Keratinocyte (primary cell): ENCODE measurements around the gene AKT1. TPM values are rescaled to one million over a fixed set of nuclear protein-coding genes. Genes with fewer than 3 reads are reported as not detected.

Experiments
- DNase-seq: peaks from one replicate; pipeline ENCODE4 v3.0.0-alpha.2; 2011; ENCODE audit warnings: low read depth, missing footprints, low spot score
- FAIRE-seq: peaks from 2 replicates; lab custom pipeline; 2011; peaks lifted over from hg19 to GRCh38; lab: Jason Lieb, UNC
- H2AFZ ChIP-seq: 2 replicates; pipeline ENCODE4 v1.6.0; 2012; ENCODE audit warnings: low read length, control low read depth, inconsistent platforms; ENCODE audit not compliant: control insufficient read depth
- H3K27ac ChIP-seq: 2 replicates; pipeline ENCODE4 v1.5.1; 2011; ENCODE audit warnings: low read length; ENCODE audit not compliant: control insufficient read depth, insufficient read depth
- H3K27me3 ChIP-seq: 3 replicates; pipeline ENCODE4 v1.6.0; 2011; ENCODE audit warnings: low read length; ENCODE audit not compliant: control insufficient read depth, insufficient read depth; ENCODE audit errors: extremely low read depth
- H3K36me3 ChIP-seq, 2 experiments: 2 replicates in 1 of 2; 3 replicates in 1 of 2; pipeline ENCODE4 v1.5.1; 2011; ENCODE audit warnings: low read length in 2 of 2, mild to moderate bottlenecking in 1 of 2; ENCODE audit not compliant: control insufficient read depth in 2 of 2, insufficient read depth in 2 of 2; ENCODE audit errors: extremely low read depth in 1 of 2
- H3K4me1 ChIP-seq: 3 replicates; pipeline ENCODE4 v1.5.1; 2011; ENCODE audit warnings: low read length; ENCODE audit not compliant: control insufficient read depth, insufficient read depth; ENCODE audit errors: extremely low read depth
- H3K4me2 ChIP-seq: 3 replicates; pipeline ENCODE4 v1.6.0; 2011; ENCODE audit warnings: low read depth, low read length; ENCODE audit not compliant: control insufficient read depth, insufficient read depth; ENCODE audit errors: extremely low read depth
- H3K4me3 ChIP-seq, 3 experiments: fragments of 200-600 bp in 1 of 3; sonication (generic) in 1 of 3; 2 replicates in 2 of 3; 3 replicates in 1 of 3; pipeline ENCODE4 v1.5.1; 2011 to 2016; ENCODE audit warnings: low read length in 3 of 3, mild to moderate bottlenecking in 3 of 3, control low read depth in 2 of 3, inconsistent platforms in 1 of 3, low read depth in 1 of 3, mixed read lengths in 1 of 3, mixed run types in 1 of 3, moderate library complexity in 1 of 3; ENCODE audit not compliant: control insufficient read depth in 2 of 3, insufficient read depth in 2 of 3; ENCODE audit errors: extremely low read depth in 1 of 3
- H3K79me2 ChIP-seq: 2 replicates; pipeline ENCODE4 v1.6.0; 2012; ENCODE audit warnings: low read length; ENCODE audit not compliant: control insufficient read depth, insufficient read depth
- H3K9ac ChIP-seq: 3 replicates; pipeline ENCODE4 v1.6.0; 2011; ENCODE audit warnings: low read length; ENCODE audit not compliant: control insufficient read depth, insufficient read depth; ENCODE audit errors: extremely low read depth
- H3K9me1 ChIP-seq: 3 replicates; pipeline ENCODE4 v1.6.0; 2011; ENCODE audit warnings: low read length; ENCODE audit not compliant: control insufficient read depth, insufficient read depth; ENCODE audit errors: extremely low read depth
- H3K9me3 ChIP-seq: 2 replicates; pipeline ENCODE4 v1.5.1; 2012; ENCODE audit warnings: low read depth, low read length; ENCODE audit not compliant: control insufficient read depth
- H4K20me1 ChIP-seq: 3 replicates; pipeline ENCODE4 v1.6.0; 2011; ENCODE audit warnings: low read length; ENCODE audit not compliant: control insufficient read depth, insufficient read depth; ENCODE audit errors: extremely low read depth
- EZH2 ChIP-seq: IDR thresholded peaks from one replicate; pipeline ENCODE4 v1.6.1; 2012; ENCODE audit warnings: inconsistent platforms, mild to moderate bottlenecking, low read length, moderate library complexity
- dilution Hi-C: fragments of 300-500 bp; cut with MboI; formaldehyde crosslinking; loops from one replicate; pipeline ENCODE4 v1.7.0; 2020; ENCODE audit warnings: low sequenced_read_pairs; ENCODE audit not compliant: extremely low pct_ligation_motif_present
- polyA plus RNA-seq, 5 experiments: library from polyadenylated mRNA; depleted of rRNA in 3 of 5; stranded (reverse) in 3 of 5; stranded (forward) in 1 of 5; unstranded in 1 of 5; fragments of >200 nt; gene quantifications; 1 replicate in 1 of 5; 2 replicates in 3 of 5; 3 replicates in 1 of 5; pipeline versions ENCODE4 v1.2.1 to v1.2.3, GENCODE V29; 2011 to 2012; ENCODE audit warnings: missing spikeins in 2 of 5, low read depth in 1 of 5, low replicate concordance in 1 of 5
- TF ChIP-seq, protein P1 (sequence below), 3 experiments: IDR thresholded peaks in 1 of 3; conservative IDR thresholded peaks in 1 of 3; optimal IDR thresholded peaks in 1 of 3; 2 replicates in 2 of 3; 3 replicates in 1 of 3; pipeline versions ENCODE3 to v1.5.1; 2011; ENCODE audit warnings: low read length in 3 of 3, mild to moderate bottlenecking in 3 of 3, moderate library complexity in 2 of 3, control low read depth in 1 of 3, inconsistent platforms in 1 of 3; ENCODE audit not compliant: insufficient read depth in 2 of 3; ENCODE audit errors: extremely low read depth in 1 of 3

The AKT1 gene
- polyA plus RNA-seq, 1 donor (not counting 4 experiments of a cell fraction or from before 2014, with no cell fraction given): 82.3 TPM

GRCh38 chr14:104784846-104785707 lies 10.5 kb downstream of the AKT1 start:
- Histone ChIP-seq H3K4me1 (no peaks in the 10 kb centered on the region), H3K79me2 (peaks cover 49% of the 10 kb centered on the region), H3K9me3 (no peaks in the 10 kb centered on the region), H3K9me1 (no peaks in the 10 kb centered on the region), H4K20me1 (peaks cover 16% of the 10 kb centered on the region), H3K36me3 (peaks cover 5 to 14% of the 10 kb centered on the region in 2 experiments), H2AFZ (no peak overlapping the region), H3K4me3 (no peak overlapping the region), H3K4me2 (no peak overlapping the region), H3K9ac (no peak overlapping the region), H3K27me3 (no peaks in the 10 kb centered on the region), H3K27ac (no peak overlapping the region)
- FAIRE-seq: no peak
- no peak for TF ChIP-seq EZH2
- TF ChIP-seq, protein P1, sequence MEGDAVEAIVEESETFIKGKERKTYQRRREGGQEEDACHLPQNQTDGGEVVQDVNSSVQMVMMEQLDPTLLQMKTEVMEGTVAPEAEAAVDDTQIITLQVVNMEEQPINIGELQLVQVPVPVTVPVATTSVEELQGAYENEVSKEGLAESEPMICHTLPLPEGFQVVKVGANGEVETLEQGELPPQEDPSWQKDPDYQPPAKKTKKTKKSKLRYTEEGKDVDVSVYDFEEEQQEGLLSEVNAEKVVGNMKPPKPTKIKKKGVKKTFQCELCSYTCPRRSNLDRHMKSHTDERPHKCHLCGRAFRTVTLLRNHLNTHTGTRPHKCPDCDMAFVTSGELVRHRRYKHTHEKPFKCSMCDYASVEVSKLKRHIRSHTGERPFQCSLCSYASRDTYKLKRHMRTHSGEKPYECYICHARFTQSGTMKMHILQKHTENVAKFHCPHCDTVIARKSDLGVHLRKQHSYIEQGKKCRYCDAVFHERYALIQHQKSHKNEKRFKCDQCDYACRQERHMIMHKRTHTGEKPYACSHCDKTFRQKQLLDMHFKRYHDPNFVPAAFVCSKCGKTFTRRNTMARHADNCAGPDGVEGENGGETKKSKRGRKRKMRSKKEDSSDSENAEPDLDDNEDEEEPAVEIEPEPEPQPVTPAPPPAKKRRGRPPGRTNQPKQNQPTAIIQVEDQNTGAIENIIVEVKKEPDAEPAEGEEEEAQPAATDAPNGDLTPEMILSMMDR (optimal IDR thresholded peaks at IDR 0.05 in 1 of 3, IDR thresholded peaks at IDR 0.05 in 1 of 3, conservative IDR thresholded peaks at IDR 0.05 in 1 of 3; ENCODE audit: extremely low read depth in 1 of 3, insufficient read depth in 2 of 3, low read length in 3 of 3): no peak
- dilution Hi-C loops: no loop called here
- no peak for DNase-seq

GRCh38 chr14:104784218-104784568 lies 11.4 kb downstream of the AKT1 start:
- DNase-seq (no peak), FAIRE-seq (no peak)
- H3K36me3 ChIP-seq: peaks cover 9 to 11% of the 10 kb centered on the region in 2 experiments
- no peak overlapping the region for H2AFZ ChIP-seq
- TF ChIP-seq EZH2: no peak
- TF ChIP-seq, protein P1 (optimal IDR thresholded peaks at IDR 0.05 in 1 of 3, IDR thresholded peaks at IDR 0.05 in 1 of 3, conservative IDR thresholded peaks at IDR 0.05 in 1 of 3; ENCODE audit: extremely low read depth in 1 of 3, insufficient read depth in 2 of 3, low read length in 3 of 3): no peak
- peaks cover 9% of the 10 kb centered on the region for H4K20me1 ChIP-seq
- peaks cover 42% of the 10 kb centered on the region for H3K79me2 ChIP-seq
- no peaks in the 10 kb centered on the region for H3K27me3 ChIP-seq
- no peak overlapping the region for H3K9ac ChIP-seq
- no peak overlapping the region for H3K4me3 ChIP-seq
- H3K27ac ChIP-seq: no peak overlapping the region
- no peaks in the 10 kb centered on the region for H3K9me1 ChIP-seq
- no peak overlapping the region for H3K4me2 ChIP-seq
- no peaks in the 10 kb centered on the region for H3K9me3 ChIP-seq
- H3K4me1 ChIP-seq: no peaks in the 10 kb centered on the region
- dilution Hi-C loops: no loop called here
